Panc1 (cell line): ENCODE results near the gene VSX2.

ENCODE experiments used
- POLR2AphosphoS5 ChIP-seq: IDR thresholded peaks from 2 replicates; pipeline ENCODE4 v1.6.1; 2012; ENCODE audit warnings: mild to moderate bottlenecking, low read depth, low read length, moderate library complexity
- SIN3A ChIP-seq: IDR thresholded peaks from 2 replicates; pipeline ENCODE4 v1.6.1; 2012; ENCODE audit warnings: low read depth, mild to moderate bottlenecking, low read length, moderate library complexity, borderline replicate concordance; ENCODE audit not compliant: insufficient read depth
- TF ChIP-seq, protein P1 (sequence below): fragments of 450-650 bp; IDR thresholded peaks from 2 replicates; pipeline ENCODE4 v1.5.1; 2017; ENCODE audit warnings: mild to moderate bottlenecking
- TF ChIP-seq, protein P2 (sequence below), 2 experiments: IDR thresholded peaks; 2 replicates each; pipeline ENCODE4 v1.6.1; 2011 to 2012; ENCODE audit warnings: low read depth in 2 of 2, control low read depth in 1 of 2, low read length in 1 of 2, mild to moderate bottlenecking in 1 of 2, moderate library complexity in 1 of 2; ENCODE audit not compliant: insufficient read depth in 1 of 2

DNA sequence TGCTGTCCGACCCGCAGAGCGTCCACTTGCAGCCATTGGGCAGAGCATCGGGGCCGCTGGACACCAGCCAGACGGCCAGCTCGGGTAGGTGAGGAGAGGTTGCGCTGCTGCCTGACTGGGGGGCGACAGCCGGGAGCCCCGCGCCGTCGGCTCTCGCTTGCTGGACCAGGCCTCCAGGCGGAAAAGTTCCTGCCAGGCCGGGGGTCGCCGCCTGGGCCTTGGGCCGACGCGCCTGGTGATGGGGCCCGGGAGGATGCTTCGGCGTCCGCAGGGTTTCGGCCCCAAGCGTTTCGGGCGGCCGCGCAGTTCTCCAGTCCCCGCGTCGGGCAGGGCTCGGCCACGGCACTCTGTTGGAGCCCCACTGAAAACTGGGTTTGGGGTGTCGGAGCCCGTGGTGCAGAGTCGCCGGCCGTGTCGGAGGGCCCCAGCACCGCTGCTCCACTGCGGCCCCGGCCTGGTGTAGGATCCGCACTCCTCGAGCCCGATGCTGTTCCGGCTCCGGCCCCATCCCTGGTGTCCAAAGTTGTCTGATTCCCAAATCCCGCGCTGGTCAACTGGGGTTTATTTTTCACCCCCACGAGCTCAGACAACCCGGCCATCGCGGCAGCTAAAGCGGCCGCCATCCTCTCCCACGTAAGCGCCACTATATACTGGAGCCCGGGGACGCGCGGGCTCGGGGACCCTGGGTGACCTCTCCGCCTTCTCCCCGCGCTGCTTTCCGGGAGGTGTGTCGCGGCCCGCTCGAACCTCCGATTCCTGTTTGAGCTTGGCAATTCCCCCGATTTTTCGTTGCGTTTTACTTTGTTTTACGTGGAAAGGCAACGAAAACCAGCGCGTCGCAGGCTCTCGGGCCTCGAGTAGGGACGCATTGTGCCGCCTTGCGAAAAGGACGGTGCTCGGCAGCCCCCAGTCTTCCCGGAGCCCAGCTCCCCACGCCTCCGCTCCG lies 872 bp downstream of the VSX2 start:
- TF ChIP-seq, protein P1, sequence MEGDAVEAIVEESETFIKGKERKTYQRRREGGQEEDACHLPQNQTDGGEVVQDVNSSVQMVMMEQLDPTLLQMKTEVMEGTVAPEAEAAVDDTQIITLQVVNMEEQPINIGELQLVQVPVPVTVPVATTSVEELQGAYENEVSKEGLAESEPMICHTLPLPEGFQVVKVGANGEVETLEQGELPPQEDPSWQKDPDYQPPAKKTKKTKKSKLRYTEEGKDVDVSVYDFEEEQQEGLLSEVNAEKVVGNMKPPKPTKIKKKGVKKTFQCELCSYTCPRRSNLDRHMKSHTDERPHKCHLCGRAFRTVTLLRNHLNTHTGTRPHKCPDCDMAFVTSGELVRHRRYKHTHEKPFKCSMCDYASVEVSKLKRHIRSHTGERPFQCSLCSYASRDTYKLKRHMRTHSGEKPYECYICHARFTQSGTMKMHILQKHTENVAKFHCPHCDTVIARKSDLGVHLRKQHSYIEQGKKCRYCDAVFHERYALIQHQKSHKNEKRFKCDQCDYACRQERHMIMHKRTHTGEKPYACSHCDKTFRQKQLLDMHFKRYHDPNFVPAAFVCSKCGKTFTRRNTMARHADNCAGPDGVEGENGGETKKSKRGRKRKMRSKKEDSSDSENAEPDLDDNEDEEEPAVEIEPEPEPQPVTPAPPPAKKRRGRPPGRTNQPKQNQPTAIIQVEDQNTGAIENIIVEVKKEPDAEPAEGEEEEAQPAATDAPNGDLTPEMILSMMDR, result no peak
- no peak for TF ChIP-seq SIN3A
- TF ChIP-seq POLR2AphosphoS5, result no peak
- TF ChIP-seq, protein P2, sequence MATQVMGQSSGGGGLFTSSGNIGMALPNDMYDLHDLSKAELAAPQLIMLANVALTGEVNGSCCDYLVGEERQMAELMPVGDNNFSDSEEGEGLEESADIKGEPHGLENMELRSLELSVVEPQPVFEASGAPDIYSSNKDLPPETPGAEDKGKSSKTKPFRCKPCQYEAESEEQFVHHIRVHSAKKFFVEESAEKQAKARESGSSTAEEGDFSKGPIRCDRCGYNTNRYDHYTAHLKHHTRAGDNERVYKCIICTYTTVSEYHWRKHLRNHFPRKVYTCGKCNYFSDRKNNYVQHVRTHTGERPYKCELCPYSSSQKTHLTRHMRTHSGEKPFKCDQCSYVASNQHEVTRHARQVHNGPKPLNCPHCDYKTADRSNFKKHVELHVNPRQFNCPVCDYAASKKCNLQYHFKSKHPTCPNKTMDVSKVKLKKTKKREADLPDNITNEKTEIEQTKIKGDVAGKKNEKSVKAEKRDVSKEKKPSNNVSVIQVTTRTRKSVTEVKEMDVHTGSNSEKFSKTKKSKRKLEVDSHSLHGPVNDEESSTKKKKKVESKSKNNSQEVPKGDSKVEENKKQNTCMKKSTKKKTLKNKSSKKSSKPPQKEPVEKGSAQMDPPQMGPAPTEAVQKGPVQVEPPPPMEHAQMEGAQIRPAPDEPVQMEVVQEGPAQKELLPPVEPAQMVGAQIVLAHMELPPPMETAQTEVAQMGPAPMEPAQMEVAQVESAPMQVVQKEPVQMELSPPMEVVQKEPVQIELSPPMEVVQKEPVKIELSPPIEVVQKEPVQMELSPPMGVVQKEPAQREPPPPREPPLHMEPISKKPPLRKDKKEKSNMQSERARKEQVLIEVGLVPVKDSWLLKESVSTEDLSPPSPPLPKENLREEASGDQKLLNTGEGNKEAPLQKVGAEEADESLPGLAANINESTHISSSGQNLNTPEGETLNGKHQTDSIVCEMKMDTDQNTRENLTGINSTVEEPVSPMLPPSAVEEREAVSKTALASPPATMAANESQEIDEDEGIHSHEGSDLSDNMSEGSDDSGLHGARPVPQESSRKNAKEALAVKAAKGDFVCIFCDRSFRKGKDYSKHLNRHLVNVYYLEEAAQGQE (IDR thresholded peaks at IDR 0.05; ENCODE audit: insufficient read depth in 1 of 2, low read depth in 2 of 2, low read length in 1 of 2), result no peak
